ENCODE data around the gene ATRIP. TPM values are rescaled to one million over a fixed set of nuclear protein-coding genes. Genes with fewer than 3 reads are reported as not detected.
A peak's percentile ranks its signal among the peaks of the same experiment; 100 is the strongest.

Gene ATRIP
- total RNA-seq, 1 donor = 5.1 TPM

DNA sequence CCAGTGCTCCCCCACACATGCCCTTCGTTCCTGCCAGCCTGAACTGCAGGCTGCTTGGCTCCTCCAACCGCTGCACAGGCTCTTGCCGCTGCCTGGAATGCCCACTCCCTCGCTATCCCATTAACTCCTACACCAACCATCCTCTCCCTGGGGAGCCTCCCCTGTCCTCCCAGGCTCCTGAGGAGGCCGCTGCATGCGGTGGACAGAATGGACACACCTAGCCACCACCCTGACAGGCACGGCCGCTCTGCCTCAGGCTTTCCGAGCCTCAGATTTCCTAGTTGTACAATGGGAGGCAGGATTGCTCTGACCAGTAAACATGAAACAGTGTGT lies 18.9 kb upstream of the ATRIP start:
- Histone ChIP-seq H3K27me3 (ENCODE audit: insufficient read depth, low read length) (no peaks in the 10 kb centered on the region), H3K4me3 (ENCODE audit: low read length) (no peak overlapping the region), H3K9me3 (ENCODE audit: low read depth, low read length) (no peaks in the 10 kb centered on the region), H3K4me1 (ENCODE audit: insufficient read depth, low read length) (peaks cover 7% of the 10 kb centered on the region)

DNA sequence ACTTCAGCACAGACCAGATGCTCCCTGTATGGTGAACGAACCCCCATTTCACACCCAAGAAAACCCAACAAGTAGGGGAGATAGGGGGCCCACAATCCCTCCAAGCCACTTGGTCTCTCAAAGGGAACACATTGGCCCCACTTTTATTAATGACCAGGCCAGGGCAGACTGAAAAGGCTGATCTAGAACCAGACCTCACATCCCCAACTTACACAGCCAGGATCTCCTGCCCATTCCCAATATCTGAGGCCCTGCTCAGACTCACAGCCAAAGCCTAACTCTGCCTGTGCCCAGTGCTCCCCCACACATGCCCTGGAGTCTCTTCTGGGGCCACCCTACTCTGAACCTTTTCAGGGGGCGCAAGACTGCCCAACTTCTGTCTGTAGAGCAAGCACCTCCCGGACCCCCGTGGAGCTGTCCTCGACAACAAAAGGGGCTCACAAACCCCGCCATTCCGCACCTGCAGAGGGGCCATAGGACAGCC lies 18.4 kb upstream of the ATRIP start:
- no peaks in the 10 kb centered on the region for H3K9me3 ChIP-seq (ENCODE audit: low read depth, low read length)
- H3K4me3 ChIP-seq (ENCODE audit: low read length) = no peak overlapping the region
- peaks cover 7% of the 10 kb centered on the region for H3K4me1 ChIP-seq (ENCODE audit: insufficient read depth, low read length)
- no peaks in the 10 kb centered on the region for H3K27me3 ChIP-seq (ENCODE audit: insufficient read depth, low read length)

DNA sequence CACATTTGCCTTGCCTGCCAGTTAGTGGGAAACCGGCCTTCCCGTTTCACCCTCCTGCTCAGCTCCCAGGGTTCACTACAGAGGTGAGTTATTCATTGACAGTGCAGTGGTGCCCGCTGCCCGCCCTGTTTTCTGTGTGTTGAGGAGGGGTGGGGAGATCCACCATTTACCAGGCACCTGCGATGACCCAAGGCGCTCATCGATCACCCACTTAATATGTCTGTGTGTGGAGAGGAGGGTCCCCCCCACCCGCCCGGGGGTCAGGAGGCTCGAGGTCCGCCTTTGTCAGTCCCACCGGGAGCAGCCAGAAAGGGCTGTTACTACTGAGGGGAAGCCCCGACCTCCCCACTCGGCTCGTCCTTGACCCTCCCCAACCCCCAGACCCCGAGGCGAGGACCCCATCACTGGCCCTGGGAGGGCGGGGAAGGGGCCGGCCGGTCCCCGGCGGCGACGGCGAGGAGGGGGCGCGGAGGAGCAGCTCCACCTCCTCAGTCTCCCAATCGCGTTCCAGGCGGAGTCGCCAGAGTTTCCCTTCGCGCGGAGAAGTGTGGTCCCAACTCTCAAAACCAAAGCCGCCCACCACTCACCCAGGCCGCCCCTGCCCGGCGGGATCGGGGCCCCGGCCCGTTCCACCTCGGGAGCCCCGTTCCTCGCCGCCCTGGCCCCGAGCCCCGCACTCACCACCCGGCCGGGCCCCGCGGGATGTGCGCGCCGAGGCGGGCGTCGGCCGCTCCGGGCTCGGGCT lies 17.8 kb upstream of the ATRIP start:
- Histone ChIP-seq H3K9me3 (ENCODE audit: low read depth, low read length) (no peaks in the 10 kb centered on the region), H3K27me3 (ENCODE audit: insufficient read depth, low read length) (no peaks in the 10 kb centered on the region), H3K4me1 (ENCODE audit: insufficient read depth, low read length) (peaks cover 7% of the 10 kb centered on the region), H3K4me3 (ENCODE audit: low read length) (peak overlapping the region; percentile 47)

DNA sequence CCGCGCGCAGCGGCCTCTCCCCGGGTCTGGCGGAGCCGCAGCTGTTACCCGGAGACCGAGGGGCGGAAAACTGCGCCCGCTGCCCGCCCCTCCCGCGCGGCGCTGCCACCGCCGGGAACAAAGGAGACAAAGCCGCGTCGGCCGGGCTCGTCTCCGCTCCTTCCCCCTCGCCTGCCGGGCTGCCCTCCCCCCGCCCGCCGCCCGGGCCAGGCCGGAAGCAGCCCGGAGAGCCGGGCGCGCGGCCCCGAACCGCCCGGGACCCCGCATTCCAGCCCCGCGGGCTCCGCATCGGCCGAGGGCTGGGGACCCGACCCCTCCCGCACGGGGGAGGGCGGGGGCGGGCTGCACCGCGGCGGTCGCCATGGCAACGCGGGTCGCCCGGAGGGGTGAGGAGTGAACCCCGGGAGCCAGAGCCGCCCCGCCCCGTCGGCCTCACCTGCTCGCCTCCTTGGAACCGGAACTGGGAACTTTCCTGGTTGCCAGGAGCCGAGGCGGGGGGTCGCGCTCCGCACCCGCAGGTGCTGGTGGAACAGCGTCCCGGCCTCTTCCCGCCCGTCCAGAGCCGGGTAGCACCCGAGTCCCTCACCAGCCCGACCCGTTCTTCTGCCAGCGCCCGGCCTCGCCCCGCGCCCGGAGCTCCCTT lies 17.1 kb upstream of the ATRIP start:
- Histone ChIP-seq H3K9me3 (ENCODE audit: low read depth, low read length) (no peaks in the 10 kb centered on the region), H3K4me3 (ENCODE audit: low read length) (peak overlapping the region; percentile 47), H3K27me3 (ENCODE audit: insufficient read depth, low read length) (no peaks in the 10 kb centered on the region), H3K4me1 (ENCODE audit: insufficient read depth, low read length) (peaks cover 7% of the 10 kb centered on the region)

DNA sequence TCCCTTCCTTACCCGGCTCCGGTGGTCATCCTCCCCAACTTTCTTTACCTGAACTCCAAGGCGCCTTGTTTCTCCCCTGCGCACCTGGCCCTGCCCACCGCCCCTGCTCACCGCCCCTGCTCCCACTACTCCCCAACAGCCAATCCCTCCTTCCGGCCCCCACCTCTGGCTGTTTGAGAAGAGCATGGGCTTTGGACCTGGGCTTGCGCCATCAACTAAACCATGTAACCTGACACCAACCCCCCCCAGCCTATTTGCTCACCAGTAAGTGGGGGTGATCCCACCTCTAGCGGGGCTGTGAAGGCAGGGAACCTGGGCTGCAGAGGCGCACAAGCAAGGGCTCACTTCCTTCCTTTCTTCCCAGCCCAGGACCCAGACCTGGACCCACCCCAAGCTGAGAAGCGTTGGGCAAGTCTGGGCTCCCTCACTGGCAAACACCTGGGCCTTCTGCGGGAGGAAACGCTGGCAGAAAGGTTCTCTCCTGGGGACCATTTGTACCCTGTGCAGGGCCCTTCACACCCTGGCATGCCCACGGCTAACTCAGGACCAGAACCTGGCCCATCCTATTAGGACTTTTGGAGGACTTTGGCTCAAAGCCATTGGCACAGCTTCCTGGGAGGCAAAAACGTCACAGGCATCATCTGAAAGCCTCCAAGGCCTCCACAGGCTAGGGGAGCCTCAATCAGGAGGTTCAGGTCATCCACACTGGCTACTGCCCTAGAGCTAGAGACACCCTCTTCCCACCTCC lies 16.4 kb upstream of the ATRIP start, which contains the start of gene PLXNB1:
PLXNB1 (minus strand) TSS at position 127 of the 748 bp plus-strand sequence. CDS start 5,475 bp downstream, outside the sequence.
- no peaks in the 10 kb centered on the region for H3K9me3 ChIP-seq (ENCODE audit: low read depth, low read length)
- peaks cover 7% of the 10 kb centered on the region for H3K4me1 ChIP-seq (ENCODE audit: insufficient read depth, low read length)
- H3K4me3 ChIP-seq (ENCODE audit: low read length) = peak within 1 kb of the TSS; percentile 47
- H3K27me3 ChIP-seq (ENCODE audit: insufficient read depth, low read length) = no peaks in the 10 kb centered on the region

DNA sequence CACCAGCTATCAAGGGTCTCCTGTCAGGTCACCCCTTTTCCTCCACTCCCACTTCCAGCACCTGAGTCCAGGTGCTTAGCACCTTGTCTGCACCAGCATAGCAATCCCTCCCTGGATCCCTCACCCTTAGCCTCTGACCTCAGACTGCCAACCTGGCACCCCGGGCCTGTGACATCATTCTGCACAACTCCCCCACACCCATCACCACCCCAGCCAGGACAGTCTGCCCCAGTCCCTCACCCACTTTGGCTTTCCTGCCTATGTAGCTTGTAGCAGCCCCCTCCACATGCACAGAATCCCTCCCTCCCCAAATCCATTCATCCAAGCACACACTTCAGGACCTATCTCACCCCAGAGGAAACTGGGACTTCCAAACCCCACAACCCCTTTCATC lies 15.8 kb upstream of the ATRIP start:
- H3K4me3 ChIP-seq (ENCODE audit: low read length) = no peak overlapping the region
- peaks cover 7% of the 10 kb centered on the region for H3K4me1 ChIP-seq (ENCODE audit: insufficient read depth, low read length)
- H3K27me3 ChIP-seq (ENCODE audit: insufficient read depth, low read length) = no peaks in the 10 kb centered on the region
- H3K9me3 ChIP-seq (ENCODE audit: low read depth, low read length) = no peaks in the 10 kb centered on the region

DNA sequence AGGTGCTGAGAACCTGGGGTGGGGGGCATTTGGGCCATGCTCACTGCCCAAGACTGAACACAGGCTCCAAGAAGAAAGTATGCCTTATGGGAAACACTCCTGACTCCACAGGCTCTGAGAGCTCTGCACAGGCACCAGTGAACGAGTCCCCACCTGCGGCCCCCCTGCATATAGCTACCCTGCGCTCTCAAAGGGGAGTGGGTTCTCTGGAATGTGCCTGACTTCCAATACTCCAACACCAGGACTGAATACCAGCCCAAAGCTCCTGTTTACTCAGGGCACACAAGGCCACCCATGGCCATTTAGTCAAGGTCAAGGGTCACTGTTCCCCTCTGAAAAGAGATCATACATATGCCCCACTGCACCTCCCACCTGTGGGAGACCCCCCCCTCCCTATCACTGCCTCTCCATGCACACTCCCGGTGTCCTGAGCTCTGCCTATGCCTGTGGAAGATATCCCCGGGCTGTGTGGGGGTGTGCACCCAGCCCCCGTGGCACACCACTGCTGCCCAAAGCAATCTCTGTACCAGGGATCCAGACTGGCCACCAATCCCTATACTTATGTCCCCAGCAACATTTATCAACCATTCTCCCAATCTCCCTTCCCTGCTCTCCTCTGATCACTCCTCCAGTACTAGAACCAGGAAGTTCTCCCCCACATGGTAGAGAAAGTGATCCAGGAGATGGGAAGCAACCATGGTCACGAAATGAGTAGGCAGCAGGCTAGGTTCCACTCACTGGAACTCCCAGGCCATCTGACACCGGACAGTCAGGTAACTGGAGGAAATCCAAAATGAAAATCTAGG lies 15.1 kb upstream of the ATRIP start:
- Histone ChIP-seq H3K9me3 (ENCODE audit: low read depth, low read length) (no peaks in the 10 kb centered on the region), H3K4me3 (ENCODE audit: low read length) (no peak overlapping the region), H3K4me1 (ENCODE audit: insufficient read depth, low read length) (peaks cover 11% of the 10 kb centered on the region), H3K27me3 (ENCODE audit: insufficient read depth, low read length) (no peaks in the 10 kb centered on the region)

DNA sequence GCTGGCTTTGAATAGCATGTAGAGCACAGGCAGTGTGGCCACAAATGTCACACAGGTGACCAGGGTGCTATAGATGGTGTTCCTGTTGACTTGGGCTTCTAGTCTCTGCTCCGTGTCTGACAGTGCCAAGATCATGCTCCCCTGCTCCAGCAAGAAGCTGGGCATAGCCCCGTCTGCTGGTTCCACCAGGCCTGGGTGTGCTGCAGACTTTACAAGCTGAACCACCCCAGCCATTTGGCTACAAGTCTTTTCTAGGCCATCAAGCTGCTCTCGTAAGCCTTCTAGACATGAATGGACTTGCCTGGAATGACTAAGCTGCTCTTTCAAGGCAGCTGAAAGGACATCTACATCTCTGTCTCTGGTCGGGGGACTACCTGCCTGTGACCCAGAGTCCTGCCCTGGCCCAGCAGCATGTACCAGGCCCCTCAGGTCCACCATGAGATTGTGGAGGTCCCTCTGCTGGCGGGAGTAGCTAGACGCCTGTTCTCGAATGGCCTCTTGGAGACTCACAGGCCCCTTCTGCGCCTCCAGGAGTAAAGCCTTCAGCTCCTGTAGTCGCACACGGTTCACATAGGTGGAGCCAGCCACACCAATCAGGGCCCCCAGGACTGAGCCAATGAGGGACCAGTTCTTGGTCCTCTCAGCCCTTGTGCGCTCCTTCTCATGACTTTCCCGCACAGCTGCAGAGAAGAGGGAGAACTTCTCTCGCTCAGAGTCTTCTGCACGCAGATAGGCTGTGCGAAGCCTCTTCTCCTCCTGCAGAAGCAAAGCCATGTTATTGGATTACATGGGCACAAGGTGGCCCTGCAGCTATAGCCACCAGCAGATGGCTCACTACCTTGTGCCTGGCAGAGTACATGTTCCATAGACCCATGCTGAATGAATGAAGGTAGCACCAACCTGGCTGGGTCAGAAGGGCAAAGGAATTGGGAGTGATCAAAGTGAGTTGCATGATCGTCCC lies 13.8 kb upstream of the ATRIP start:
- H3K9me3 ChIP-seq (ENCODE audit: low read depth, low read length) = no peaks in the 10 kb centered on the region
- H3K4me1 ChIP-seq (ENCODE audit: insufficient read depth, low read length) = peaks cover 15% of the 10 kb centered on the region
- H3K4me3 ChIP-seq (ENCODE audit: low read length) = no peak overlapping the region
- no peaks in the 10 kb centered on the region for H3K27me3 ChIP-seq (ENCODE audit: insufficient read depth, low read length)

DNA sequence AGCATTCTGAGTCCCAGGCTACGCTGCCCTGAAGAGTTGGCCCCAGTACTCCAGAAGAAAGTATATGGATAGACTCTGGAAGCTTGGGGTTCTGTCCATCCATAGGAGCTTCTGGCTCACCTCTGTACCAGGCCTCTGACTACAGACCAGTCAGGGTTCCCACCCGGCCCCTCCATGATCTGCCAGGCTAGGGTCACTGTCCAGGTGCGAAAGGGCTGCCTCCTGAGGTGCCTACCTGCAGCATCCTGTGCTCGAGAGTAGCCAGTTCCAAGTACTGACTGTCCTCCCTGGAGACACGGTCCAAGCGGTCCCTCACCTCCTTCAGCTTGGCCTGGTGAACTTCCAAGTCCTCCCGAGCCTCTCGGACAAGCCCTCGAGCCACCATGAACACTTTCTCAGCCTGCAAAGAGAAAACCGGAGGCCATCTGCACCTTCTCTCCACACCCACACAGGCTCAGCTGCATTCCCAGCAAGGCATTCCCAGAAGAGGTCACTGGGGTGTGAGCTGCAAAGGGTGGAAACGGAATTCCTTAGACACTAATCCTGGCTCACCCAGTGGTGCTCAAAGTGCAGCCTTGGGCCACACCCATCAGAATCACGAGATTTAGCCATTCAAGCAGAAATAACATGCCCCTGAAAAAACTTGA lies 12.9 kb upstream of the ATRIP start:
- Histone ChIP-seq H3K9me3 (ENCODE audit: low read depth, low read length) (no peaks in the 10 kb centered on the region), H3K4me3 (ENCODE audit: low read length) (no peak overlapping the region), H3K27me3 (ENCODE audit: insufficient read depth, low read length) (no peaks in the 10 kb centered on the region), H3K4me1 (ENCODE audit: insufficient read depth, low read length) (peaks cover 15% of the 10 kb centered on the region)

DNA sequence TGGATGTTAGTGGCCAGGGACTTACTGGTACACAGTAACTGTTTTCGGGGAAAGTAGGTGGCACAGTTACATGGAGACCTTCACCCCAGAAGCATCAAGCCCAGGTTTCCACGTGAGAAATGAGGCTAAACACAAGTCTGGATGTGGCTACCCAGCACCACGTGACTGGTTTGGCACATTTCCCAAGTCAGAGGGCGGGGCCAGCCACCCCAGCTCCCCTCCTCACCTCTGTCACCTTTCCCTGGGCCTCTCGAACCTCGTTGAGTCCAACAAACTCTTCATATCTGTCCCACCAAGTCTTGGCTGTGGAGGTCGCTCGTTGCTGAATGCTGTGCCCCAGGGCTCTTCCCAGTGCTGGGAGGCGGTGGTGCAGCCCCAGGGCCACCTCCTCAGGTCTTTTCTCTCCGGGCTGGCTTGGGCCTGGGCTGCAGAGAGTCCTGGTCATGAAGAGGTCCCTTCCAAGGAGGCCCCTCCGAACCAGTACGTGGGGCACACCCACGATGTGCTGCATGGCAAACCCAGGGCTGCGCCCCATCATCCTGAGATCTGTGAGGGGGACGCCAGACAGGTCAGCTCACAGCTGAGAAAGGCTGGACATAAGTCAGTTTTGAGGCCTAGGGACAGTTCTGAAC lies 11.8 kb upstream of the ATRIP start:
- H3K9me3 ChIP-seq (ENCODE audit: low read depth, low read length) = no peaks in the 10 kb centered on the region
- no peak overlapping the region for H3K4me3 ChIP-seq (ENCODE audit: low read length)
- H3K27me3 ChIP-seq (ENCODE audit: insufficient read depth, low read length) = no peaks in the 10 kb centered on the region
- peaks cover 19% of the 10 kb centered on the region for H3K4me1 ChIP-seq (ENCODE audit: insufficient read depth, low read length)

DNA sequence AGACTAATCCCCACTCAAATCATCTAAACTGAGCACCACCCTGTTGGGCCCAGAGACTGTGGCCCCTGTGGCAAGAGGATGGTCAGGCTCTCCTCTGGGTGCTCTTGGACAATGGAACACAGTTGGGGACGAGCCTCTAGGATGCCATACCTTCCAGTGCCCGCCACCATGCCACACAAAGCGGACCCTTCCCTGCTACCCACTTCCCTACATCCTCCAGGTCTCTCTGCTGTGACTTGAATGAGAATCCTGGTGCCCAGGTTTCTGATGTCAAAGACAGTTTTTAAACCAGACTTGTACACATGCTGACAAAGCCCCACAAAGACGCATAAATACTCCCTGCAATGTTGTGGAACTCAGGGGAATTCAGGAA lies 11.3 kb upstream of the ATRIP start:
- Histone ChIP-seq H3K4me1 (ENCODE audit: insufficient read depth, low read length) (peaks cover 14% of the 10 kb centered on the region), H3K4me3 (ENCODE audit: low read length) (no peak overlapping the region), H3K27me3 (ENCODE audit: insufficient read depth, low read length) (no peaks in the 10 kb centered on the region)

DNA sequence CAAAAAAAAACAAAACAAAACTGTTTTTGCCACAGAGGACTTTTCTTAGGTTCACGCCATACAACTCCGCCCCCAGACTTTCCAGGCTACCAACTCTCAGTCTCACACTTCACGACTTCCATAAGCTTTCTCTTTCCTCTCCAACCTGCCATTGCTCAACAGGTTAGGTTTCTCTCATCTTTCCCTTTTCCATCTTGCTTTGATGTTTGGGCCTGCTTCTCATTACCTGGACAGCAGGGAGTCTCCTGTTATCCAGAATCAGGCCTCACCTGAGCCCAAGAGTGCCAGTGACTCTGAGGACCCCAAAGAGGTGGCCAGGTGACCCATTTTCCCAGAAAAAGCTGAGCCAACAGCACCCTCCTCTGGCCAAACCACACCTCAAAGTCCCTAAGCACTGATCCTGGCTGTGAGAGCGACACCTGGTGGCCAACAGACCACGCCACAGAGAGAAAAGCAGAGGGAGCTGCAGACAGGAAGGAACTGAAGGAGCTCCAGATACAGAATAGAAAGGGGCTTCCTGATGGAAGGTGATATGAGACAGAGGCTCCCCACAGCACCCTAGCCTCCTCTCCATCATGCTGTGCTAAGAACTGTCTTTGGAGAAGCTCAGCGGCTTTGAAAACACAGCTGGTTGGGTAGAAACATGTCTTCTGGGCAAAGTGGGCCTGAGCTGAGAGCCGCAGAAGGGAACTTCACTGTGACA lies 10.6 kb upstream of the ATRIP start:
- Histone ChIP-seq H3K27me3 (ENCODE audit: insufficient read depth, low read length) (no peaks in the 10 kb centered on the region), H3K9me3 (ENCODE audit: low read depth, low read length) (no peaks in the 10 kb centered on the region), H3K4me3 (ENCODE audit: low read length) (no peak overlapping the region), H3K4me1 (ENCODE audit: insufficient read depth, low read length) (peaks cover 17% of the 10 kb centered on the region)

More for the DNA sequence above, 11.3 kb upstream of the ATRIP start:
- H3K9me3 ChIP-seq (ENCODE audit: low read depth, low read length) = no peaks in the 10 kb centered on the region

DNA sequence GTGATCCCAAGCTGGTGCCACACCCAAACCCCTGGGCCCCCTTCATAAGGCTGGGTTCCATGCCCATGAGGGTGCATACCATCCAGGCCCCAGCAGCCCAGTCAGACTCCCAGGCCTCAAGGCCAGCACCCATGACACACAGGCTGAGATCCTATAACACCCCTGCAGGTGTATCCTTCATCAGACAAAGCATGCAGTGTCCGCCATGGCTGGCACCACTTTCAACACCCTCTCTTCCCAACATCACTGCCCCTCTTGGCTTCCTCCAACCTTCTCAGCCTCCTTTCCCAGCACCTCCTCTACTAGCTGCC lies 10.1 kb upstream of the ATRIP start:
- Histone ChIP-seq H3K9me3 (ENCODE audit: low read depth, low read length) (no peaks in the 10 kb centered on the region), H3K4me3 (ENCODE audit: low read length) (no peak overlapping the region), H3K4me1 (ENCODE audit: insufficient read depth, low read length) (peaks cover 22% of the 10 kb centered on the region), H3K27me3 (ENCODE audit: insufficient read depth, low read length) (no peaks in the 10 kb centered on the region)

Measured in mononuclear cell (primary cell).